H1 (cell line): ENCODE measurements around the gene PARK7.

Source experiments
- ATF3 ChIP-seq: IDR thresholded peaks from 2 replicates; pipeline ENCODE4 v1.6.1; 2011; ENCODE audit warnings: low read depth, mild to moderate bottlenecking, low read length; ENCODE audit not compliant: insufficient read depth
- BACH1 ChIP-seq: IDR thresholded peaks from 2 replicates; pipeline ENCODE4 v1.6.1; 2012; ENCODE audit warnings: low read length, improper control_type of control experiment
- CTCF ChIP-seq, 3 experiments: IDR thresholded peaks; 1 replicate in 2 of 3; 2 replicates in 1 of 3; pipeline versions ENCODE4 v1.5.1 to v1.6.1; 2011; ENCODE audit warnings: low read length in 3 of 3, mild to moderate bottlenecking in 3 of 3, inconsistent platforms in 2 of 3, low read depth in 1 of 3, moderate library complexity in 1 of 3; ENCODE audit not compliant: insufficient read depth in 1 of 3; ENCODE audit errors: control extremely low read depth in 1 of 3
- GABPA ChIP-seq: IDR thresholded peaks from 2 replicates; pipeline ENCODE4 v1.6.1; 2011; ENCODE audit warnings: mild to moderate bottlenecking, low read length, moderate library complexity, borderline replicate concordance; ENCODE audit not compliant: insufficient read depth
- JUND ChIP-seq: IDR thresholded peaks from 2 replicates; pipeline ENCODE4 v1.6.1; 2011; ENCODE audit warnings: mild to moderate bottlenecking, improper control_type of control experiment, low read length
- KDM1A ChIP-seq: fragments of 200-600, 300-600 bp; sonication (generic); IDR thresholded peaks from 2 replicates; pipeline ENCODE4 v1.7.1; 2016; ENCODE audit warnings: mild to moderate bottlenecking, low read length, borderline replicate concordance
- POLR2AphosphoS5 ChIP-seq: IDR thresholded peaks from 2 replicates; pipeline ENCODE4 v1.6.1; 2011; ENCODE audit warnings: low read depth, low read length
- RFX5 ChIP-seq: IDR thresholded peaks from 2 replicates; pipeline ENCODE4 v1.6.1; 2011; ENCODE audit warnings: low read depth, low read length, improper control_type of control experiment, borderline replicate concordance
- SIRT6 ChIP-seq: IDR thresholded peaks from one replicate; pipeline ENCODE4 v1.7.1; 2012; ENCODE audit warnings: low read length, inconsistent platforms
- TCF12 ChIP-seq: IDR thresholded peaks from 2 replicates; pipeline ENCODE4 v1.6.1; 2011; ENCODE audit warnings: low read depth, mild to moderate bottlenecking, low read length
- YY1 ChIP-seq: IDR thresholded peaks from 2 replicates; pipeline ENCODE4 v1.6.1; 2011; ENCODE audit warnings: low read depth, mild to moderate bottlenecking, low read length

GRCh38 chr1:7912145-7912544, 49.4 kb upstream of the PARK7 start:
- TF ChIP-seq RFX5, result no peak
- no peak for TF ChIP-seq KDM1A
- no peak for TF ChIP-seq TCF12
- no peak for TF ChIP-seq BACH1
- TF ChIP-seq CTCF (IDR thresholded peaks at IDR 0.05; ENCODE audit: control extremely low read depth in 1 of 3, insufficient read depth in 1 of 3, low read depth in 1 of 3, low read length in 3 of 3), result no peak
- TF ChIP-seq ATF3, result no peak
- no peak for TF ChIP-seq GABPA
- TF ChIP-seq SIRT6, result no peak
- no peak for TF ChIP-seq YY1
- no peak for TF ChIP-seq POLR2AphosphoS5
- no peak for TF ChIP-seq JUND
